SKM-1 treated with dmso at 0.1 percent for 144 hours (cell line): ENCODE results near the gene ZNF407.

ENCODE experiments used
- DNase-seq: peaks from one replicate; lab custom pipeline; 2025; ENCODE audit not compliant: unreplicated experiment; lab: John Stamatoyannopoulos, UW

The ZNF407 gene

DNA sequence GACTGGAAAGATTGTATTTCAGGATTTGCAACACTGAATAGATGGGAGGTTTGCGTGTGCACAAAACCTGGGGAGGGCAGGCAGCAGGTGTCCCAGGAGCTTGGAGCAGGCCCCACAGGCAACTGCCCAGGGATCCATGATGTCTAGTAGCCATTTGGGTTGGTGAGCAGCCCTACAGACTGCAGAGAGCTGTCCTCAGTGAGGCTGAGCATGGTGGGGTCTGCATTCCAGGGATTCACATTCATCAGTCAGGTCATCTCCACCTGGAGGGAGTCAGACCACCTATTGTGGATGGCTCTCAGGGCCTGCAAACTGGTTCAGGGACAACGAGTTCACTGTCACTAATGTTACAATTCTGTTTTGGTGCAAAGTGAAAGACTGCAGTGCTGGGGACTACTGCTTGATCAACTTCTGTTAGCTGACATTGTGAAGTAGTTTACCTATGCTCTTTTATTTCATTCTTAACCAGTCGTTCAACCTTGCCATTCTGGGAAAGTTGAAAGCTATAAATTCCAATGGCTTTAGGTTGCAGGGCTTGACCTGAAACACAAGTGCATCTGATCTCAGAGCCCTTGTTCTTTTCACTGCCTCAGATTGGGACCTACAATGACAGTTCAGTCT lies 222.6 kb downstream of the ZNF407 start:
- DNase-seq = no peak

DNA sequence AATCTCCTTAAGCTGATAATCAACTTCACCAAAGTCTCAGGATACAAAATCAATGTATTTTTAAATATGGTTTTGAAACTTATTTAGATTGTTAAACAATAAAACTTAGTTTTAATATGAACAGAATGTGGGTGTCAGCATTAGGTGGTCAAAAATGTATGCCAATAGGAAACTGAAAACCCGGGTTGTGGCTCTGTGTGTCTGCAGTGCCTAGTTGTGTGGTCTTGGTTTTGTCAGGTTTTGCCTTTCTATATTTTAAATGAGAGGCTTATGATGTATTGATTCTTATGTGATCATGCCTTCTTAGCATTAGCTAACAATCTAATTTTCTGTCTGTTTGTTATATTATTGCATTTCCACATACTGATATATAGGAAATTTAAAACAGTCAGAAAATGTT lies 227.8 kb downstream of the ZNF407 start:
- DNase-seq = no peak

DNA sequence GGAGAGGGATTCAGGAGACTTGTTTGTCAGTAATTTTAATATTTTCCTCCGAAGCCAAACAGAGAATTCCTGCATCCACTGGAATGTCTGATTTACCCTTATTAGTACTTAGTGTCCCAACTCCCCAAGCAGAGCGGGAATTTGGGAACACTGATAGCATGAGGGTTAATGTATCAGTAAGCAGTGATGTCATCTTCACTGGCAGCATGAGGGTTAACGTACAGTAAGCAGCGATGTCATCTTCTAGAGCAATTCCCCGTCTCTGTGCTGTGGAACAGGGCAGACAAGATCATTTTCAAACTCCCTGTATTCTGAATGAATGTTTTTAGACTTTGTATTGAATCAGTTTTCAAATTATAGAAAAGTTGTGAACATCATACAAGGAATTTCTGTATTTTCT lies 228.9 kb downstream of the ZNF407 start:
- no peak for DNase-seq

DNA sequence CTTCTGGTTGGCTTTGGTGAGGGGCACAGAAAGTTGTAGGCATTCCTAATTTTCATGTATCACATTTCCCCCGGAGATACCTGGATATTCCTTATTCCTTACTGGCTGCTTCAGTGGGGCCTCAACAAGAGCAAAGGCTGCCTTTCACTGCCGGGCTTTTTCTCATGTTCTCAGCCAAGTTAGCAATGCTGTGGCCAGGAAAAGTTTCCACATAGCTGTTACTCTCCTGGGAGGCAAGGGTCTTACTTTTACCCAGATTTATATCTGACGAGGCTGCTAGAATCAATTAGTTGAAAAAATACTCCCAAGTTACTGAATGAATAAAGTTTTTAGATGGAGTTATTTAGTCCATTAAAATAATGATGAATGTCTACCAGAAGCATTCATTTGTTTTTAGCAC lies 230.5 kb downstream of the ZNF407 start:
- DNase-seq = no peak

DNA sequence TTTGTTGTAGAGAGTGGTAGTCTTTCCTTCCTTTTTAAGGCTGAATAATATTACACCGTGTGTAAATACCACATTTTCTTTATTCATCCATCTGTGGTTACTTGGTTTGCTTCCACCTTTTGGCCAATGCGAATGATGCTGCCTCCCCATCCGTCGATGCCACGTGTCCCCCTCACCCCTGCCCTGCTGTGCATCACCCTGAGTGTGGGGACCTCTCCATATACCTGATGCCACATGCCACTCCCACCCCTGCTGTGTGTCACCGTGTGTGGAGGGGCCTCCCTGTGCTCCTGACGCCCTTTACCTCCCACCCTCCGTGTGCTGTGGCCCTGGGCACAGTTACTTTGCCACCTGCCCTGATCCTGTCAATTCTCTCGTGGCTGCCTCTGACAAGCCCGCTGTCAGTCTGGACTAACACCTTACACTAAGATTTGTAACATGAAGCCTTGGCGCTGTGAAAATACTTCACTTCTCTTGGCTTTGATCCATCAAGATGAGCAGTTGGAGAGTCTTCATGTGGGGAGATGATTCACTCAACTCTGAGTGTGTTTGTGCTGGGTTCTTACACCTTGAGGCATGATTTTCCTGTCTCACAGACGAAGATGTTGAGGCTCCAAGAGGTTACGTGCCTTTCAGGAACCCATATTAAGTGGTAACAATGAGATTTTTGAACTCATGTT lies 234.0 kb downstream of the ZNF407 start:
- DNase-seq = no peak

DNA sequence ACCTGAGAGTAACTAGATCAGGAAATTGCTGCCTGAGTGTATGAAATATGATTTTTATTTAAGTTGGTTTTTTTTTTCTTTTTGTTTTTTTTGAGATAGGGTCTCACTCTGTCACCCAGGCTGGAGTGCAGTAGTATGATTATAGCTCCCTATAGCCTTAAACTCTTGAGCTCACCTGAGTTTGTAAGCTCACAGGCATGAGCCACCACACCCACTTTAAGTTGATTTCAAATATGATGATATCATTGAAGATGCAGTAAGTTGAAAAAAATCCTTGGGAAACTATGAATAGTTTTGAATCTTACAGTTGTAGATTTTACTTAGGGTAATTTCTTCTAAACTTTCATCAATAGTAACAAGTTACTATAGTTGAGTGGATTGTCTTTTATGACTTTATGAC lies 234.7 kb downstream of the ZNF407 start:
- no peak for DNase-seq

DNA sequence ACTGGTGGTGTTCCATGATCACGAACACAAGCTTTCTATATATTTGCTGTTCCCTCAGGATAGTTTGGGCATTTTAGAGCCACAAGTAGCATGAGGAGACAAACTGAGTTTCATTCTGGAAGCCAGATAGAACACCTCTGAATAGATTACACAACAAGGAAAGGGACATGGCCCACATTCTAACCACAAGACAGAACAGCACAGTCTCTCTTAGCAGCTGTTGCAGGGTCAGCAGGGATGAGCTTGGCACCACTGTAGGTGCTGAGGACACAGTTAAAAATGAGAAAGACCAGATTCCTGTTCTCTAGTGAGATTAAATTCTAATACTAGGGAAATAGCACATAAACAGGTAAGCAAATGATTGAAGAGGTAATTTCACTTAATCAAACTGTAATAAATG lies 235.3 kb downstream of the ZNF407 start:
- no peak for DNase-seq

DNA sequence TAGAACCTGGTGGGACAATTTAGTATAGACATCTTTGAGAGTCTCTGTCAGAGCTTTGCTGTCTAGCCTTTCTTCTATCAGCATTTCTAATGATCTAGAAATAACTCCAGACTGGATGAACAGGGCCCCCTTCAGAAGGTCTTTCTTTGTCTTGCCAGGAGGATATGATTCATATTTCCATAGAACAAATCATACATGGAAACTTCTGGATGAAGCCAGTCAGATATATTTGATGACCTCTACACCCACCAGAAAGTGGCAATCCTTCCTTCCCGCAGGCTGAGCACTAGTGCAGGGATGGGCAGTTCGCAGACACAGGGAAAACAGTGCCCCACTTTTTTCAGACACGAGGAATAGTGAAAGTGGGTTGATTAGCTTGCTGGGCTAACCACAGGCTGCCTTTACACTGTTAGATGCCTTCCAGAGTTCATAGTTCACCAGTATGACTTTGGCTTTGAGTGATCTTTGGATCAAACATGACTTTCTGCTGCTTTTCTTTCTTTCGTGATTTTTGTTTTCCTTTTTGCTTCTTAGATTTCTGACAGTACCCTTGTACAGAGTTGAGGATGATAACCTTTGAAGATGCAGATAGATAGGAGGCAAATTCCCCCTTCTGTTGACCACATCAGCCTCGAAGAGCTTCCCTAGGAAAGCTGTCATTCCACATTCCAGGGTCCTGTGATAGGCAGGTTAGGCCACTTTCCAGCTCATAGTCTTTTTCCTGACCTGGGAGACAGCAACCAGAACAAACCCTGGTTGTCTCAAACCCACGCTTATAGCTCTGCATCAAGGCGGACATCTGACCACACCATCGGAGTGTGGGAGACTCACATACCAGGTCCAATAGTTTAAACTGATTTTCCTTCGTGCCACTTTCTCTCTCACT lies 237.0 kb downstream of the ZNF407 start:
- no peak for DNase-seq

DNA sequence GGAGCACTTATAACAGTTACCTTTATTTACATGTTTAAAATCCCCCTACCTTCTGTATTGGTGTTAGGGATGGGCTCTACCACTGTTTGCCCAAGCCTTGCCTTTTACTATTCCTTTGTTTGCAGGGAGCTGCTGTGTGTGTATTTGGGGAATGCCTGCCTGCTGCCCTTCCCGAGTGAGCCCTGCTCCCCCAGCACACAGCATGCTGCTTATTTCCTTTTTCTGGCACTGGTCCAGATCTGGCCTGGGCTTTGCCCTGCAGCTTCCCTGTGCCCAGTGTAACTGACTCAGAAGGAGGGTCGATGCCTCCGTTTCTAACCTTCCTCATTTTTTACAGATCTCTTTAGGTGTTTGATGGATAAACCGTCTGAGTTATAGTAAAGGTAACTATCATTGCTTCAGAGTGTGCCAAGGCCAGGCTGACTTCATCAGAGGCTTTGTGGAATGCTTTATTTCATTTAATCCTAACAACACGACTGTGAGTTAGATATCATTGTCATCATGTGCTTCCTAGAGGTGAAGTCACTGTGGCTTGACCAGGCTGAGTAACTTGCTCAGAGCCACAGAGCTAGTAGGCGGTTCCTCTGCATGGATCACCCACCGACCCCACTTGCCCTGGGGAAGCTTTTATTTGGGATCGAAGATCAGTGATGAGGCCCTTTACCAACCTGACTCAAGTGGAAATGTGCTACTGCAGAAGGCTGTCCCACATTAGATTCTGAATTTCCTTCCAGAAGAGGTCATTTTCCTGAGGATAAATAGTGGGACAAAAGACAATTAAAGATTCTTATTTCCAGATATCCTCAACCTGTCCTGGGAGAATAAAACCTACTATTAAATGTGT lies 238.8 kb downstream of the ZNF407 start:
- no peak for DNase-seq

DNA sequence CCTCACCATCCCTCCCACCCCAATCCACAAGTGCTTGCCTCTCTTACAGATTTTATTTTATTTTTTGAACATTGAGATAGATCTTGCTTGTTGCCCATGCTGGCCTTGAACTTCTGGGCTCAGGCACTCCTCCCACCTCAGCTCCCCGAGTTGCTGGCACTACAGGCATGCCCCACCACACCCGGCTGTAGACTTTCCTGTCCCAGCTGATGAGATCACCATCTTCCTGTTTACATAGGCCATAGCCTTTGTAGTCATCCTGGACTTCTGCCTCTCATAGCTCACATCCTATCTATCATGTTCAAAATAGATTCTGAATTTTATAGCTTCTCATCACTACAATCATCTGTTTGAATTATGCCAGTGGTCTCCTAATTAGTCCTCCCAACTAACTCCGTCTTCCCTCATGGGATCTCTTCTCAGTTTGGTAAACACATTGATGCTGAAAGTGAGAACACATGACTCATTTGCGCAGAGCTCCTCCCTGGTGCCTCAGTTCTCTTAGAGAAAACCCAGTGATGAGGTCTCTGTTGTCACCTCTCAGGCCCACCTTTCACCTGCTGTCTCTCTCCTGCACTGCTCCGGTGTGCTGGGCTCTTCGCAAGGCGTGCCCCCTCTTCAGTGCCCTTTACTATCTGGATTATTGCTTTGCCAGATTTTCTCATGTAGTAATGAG lies 243.0 kb downstream of the ZNF407 start:
- no peak for DNase-seq

DNA sequence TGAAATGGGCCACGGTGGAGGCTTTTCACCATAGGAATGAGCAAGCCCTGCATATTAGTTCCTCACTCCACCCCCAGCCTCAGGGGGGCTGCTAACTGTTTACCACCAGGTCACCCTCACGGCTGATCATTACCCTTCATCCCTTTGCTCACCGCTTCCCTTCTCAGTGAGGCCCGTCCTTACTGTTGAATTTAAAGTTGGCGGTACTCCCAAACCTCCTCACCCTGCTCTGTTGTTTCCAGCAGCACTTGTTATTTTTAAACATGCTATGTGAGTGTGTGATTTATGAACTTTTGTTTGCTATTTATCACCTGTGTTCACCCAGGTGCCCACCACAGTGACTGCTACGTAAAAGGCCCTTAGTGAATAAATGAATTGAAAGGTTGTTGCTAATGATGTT lies 243.6 kb downstream of the ZNF407 start:
- DNase-seq = no peak

DNA sequence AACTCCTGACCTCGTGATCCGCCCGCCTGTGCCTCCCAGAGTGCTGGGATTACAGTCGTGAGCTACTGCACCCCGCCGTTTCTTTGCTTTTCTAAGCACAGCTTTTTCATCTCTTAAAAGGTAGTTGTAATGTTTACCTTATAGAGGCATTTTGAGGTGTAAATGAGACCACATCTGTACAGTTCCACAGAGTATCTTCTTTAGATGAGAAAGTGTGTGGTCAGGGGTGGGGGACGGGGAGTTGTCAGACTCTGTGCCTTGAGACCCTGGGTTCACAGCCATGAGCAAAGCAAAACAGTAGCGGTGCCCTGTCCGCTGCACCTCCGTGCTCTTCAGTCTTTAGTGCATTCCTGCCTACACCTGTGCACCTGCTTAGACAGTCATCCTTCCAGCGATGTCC lies 251.6 kb downstream of the ZNF407 start:
- no peak for DNase-seq

DNA sequence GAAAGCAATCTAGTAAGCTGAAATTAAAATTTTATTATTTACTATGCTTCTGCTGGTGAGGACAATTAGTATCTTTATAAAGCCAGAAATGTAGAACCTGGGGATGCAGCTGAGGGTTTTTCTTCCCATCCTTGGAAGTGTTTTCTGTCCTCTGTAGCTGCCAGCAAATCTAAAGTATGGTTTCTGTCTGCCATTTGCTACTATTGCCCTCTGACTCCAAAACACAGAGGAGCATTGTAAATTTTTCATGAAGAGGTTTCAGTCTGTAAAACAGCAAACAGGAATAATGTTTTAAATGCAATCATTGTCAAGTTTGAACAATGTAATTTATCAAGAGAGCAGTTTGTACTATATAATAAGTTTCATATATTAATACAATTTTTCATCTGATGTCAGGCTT lies 258.8 kb downstream of the ZNF407 start:
- no peak for DNase-seq

DNA sequence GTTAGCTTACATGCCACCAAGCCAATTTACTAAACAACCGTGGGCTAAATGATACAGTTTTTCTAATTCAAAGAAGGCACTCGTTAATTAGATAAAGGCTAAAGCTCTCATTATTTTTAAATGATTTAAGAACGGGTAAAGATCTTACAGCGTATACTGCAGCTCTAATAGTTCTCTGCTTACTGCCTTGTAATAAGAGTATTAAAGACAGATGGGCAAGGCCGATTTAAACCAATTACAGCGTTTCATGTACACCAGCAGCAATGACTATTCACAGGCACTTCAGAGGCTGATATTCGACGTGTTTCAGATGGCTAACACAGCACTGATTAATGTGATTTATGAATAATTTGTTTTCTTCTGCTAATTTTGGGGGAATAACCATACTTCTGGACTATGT lies 259.3 kb downstream of the ZNF407 start:
- DNase-seq = no peak

DNA sequence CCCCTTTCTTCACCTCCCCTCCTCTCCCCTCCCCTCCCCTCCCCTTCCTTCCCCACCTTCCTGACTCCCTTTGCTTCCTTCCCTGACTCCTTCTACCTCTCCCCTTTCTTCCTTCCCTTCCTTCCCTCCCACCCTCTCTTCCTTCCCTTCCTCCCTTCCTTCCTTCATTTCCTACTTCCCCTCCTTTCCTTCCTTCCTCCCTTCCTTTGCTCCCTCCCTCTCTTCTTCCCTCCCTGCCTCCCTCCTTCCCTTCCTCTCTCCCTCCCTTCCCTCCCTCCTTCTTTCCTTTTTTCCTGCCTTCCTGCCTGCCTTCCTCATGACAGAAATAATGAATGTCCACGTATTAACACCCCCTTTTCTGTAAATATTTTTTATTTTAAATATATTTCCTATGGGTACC lies 260.2 kb downstream of the ZNF407 start:
- no peak for DNase-seq

DNA sequence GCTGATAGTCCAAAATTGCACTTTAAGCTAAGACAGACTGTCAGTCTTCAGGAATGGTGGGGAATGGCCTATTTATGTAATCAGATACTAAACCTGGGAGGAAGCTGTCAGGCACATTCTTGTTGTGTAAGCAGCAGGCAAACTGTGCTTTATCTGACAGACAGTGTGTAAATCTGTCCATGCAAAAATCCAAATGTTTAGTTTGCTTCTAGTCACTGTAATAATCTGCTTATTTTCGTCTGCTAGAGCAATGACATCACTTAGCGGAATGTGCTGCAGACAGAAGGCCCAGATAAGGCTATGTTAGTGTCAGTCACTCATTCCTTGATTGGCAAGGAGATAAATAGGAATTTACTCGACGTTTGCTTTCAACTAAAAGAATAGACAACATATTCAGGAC lies 263.5 kb downstream of the ZNF407 start:
- DNase-seq = no peak

DNA sequence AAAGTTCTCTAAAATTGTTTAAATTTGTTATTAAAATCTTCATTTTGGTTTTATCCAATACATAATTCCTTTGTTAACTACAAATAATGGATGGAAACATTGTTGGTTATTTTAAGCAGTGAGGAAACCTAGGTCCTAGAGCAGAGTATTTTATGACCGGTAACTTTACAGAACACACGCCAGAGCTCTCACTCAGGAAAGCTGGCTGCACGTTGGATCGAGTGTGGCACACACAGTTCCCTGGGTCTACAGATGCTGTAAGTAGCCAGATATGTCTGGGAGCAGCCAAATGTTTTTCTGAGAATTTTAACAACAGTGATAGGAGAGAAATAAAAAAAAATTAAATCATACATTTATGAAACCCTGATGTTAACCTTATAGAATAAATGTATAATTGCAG lies 264.4 kb downstream of the ZNF407 start:
- DNase-seq = no peak

DNA sequence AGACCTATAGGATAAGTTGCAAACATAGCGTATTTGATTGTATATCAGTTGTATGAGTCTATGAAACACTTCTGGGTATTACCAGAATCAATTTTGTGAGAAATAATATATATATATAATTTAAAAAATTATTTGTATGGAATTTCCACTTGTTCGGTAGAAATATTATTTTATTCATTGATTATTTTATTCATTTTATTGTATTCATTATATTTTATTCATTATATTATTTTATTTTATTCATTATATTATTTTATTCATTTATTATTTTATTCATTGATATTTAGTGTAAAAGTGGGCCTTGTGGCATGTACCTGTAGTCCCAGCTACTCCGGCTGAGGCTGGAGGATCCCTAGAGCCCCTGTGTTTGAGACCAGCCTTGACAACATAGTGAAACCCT lies 268.9 kb downstream of the ZNF407 start:
- no peak for DNase-seq

DNA sequence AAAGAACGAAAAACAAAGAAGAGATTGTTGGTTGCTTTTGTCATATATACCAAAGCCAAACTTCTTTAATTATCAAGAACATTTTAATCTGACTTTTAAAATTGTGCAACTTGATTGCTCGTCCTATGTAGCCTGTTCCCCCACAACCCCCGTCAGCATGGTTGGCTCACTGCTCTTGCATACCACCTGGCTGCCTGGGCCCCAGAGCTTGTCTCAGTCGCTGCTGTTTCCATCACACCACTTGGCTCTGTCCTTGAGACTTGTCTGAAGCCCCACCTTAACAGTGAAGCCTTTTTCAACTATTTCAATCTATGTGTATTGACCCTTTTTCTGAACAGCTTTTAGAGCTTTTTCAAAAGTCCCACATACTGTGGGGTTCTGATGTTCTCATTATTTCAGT lies 270.8 kb downstream of the ZNF407 start:
- DNase-seq = no peak

DNA sequence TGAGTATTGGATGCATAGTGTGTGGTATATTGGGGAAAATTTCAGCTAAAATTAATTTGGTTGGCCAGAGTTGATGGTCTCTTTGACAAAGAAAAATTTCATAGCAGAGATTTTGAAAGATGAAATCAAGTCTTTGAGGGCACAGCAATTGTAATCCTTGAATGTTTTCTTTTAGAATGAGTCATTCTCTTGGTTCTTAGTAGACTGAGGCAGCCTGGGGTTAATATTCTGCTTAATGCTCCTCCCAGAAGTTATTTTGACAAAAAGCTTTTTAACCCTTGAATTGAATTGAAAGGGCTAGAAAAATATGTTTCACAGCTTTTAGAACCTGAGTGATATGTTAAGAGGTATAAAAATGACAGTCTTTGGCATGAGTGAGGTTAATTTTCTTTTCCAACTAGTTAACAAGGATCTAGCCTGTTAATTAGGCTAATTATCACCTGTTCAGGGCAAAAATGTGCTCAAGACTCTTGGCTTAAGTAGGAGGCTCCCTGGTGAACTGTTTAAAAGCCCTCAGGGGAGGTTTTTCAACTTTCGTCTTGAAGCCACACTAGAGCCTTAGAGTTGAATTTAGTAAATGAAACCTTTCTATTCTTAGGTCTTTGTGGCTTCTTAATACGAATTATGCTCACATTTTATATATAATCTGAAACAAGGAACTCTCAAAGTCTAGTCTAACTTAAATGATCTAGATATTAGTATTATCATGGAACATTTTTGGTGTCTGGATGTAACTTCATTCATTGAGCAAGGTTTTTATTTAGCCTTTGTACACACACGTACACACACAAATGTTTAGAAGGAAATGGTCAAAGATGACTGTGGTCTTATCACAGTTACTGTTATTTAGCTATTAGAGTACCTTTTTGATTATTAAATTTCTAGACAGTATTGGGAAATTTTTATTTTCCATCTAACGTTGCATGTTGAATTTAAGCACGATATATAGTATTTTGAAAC lies 272.5 kb downstream of the ZNF407 start:
- DNase-seq = no peak
